Psoas muscle (tissue), 8 donors: ENCODE measurements around the gene LGI4. TPM values are rescaled to one million over a fixed set of nuclear protein-coding genes. Genes with fewer than 3 reads are reported as not detected.

Experiments used
- ATAC-seq, 4 donors: fragments of 200-7000 bp; cut with Tn5 transposase; one replicate each; pipeline ENCODE4 v1.9.1; 2020; ENCODE audit warnings: moderate library complexity in 3 of 4, mild to moderate bottlenecking in 2 of 4
- DNase-seq, 2 donors: peaks; one replicate each; pipeline ENCODE4 v3.0.0-alpha.2; 2020
- H3K27ac ChIP-seq: fragments of 200-600 bp; one replicate; pipeline ENCODE4 v1.8.0; 2022
- H3K27me3 ChIP-seq, 3 donors: fragments of 200-600 bp in 1 of 3; one replicate each; pipeline versions ENCODE4 v1.6.1 to v1.8.0; 2013 to 2022; ENCODE audit warnings: low read length in 2 of 3, mild to moderate bottlenecking in 2 of 3, moderate library complexity in 1 of 3; ENCODE audit not compliant: insufficient read depth in 3 of 3
- H3K36me3 ChIP-seq, 2 donors: fragments of 200-600 bp in 1 of 2; one replicate each; pipeline versions ENCODE4 v1.6.1 to v1.8.0; 2013 to 2022; ENCODE audit warnings: low read depth in 1 of 2, mild to moderate bottlenecking in 1 of 2, moderate library complexity in 1 of 2; ENCODE audit not compliant: insufficient read depth in 1 of 2
- H3K4me1 ChIP-seq: fragments of 200-600 bp; one replicate; pipeline ENCODE4 v1.8.0; 2022
- H3K4me3 ChIP-seq: fragments of 200-600 bp; one replicate; pipeline ENCODE4 v1.8.0; 2022; ENCODE audit warnings: mild to moderate bottlenecking
- H3K9me3 ChIP-seq: fragments of 200-600 bp; one replicate; pipeline ENCODE4 v1.8.0; 2022
- WGBS, 3 donors: extraction: QIAGEN DNeasy Blood & Tissue Kit; methylation state at CpG; one replicate each; pipeline versions ENCODE4 v1.1.6 to v1.1.7; 2013; 5-methylcytosine and 5-hydroxymethylcytosine counted together
- intact Hi-C, 2 donors: fragments of 100-400 bp; cut with DNase I; formaldehyde crosslinking; loops; one replicate each; pipeline versions ENCODE4 v1.11.0 to v1.14.2; 2022
- polyA plus RNA-seq, 3 donors: library from polyadenylated mRNA; stranded (reverse); fragments of 200-250 nt; gene quantifications; one replicate each; pipeline ENCODE4 v1.2.3, GENCODE V29; 2013
- total RNA-seq, 4 donors: library from RNA; stranded (reverse); fragmentation: NEBNext Ultra II Directional in 2 of 4; extraction: Animal tissue kit (Norgen Biotek cat#: 25700) in 2 of 4; gene quantifications; one replicate each; pipeline versions ENCODE4 v1.2.1 to v1.2.4, GENCODE V29; 2021 to 2023
- TF ChIP-seq, protein P1 (sequence below): fragments of 200-600 bp; IDR thresholded peaks from one replicate; pipeline ENCODE4 v1.8.0; 2022; ENCODE audit warnings: antibody characterized with exemption
- donor health status: healthy with polysubstance abuse.
- donor health status: DM: no; HTN: no; CAD: no; lungs with moderate emphysema.
- donor health status: Bipolar disorder and iron deficiency.
- donor health status: healthy.
- donor health status: DM: yes; HTN: yes; CAD: no.
- donor health status: DM: no; HTN: no; CAD: no.
- donor health status: DM: no; HTN: no; CAD: no.
- donor health status: DM: yes; HTN: yes; CAD: no.

LGI4 gene
- total and polyA plus RNA-seq, 7 donors = 3.2 to 22.1 (median 16.2) TPM

DNA sequence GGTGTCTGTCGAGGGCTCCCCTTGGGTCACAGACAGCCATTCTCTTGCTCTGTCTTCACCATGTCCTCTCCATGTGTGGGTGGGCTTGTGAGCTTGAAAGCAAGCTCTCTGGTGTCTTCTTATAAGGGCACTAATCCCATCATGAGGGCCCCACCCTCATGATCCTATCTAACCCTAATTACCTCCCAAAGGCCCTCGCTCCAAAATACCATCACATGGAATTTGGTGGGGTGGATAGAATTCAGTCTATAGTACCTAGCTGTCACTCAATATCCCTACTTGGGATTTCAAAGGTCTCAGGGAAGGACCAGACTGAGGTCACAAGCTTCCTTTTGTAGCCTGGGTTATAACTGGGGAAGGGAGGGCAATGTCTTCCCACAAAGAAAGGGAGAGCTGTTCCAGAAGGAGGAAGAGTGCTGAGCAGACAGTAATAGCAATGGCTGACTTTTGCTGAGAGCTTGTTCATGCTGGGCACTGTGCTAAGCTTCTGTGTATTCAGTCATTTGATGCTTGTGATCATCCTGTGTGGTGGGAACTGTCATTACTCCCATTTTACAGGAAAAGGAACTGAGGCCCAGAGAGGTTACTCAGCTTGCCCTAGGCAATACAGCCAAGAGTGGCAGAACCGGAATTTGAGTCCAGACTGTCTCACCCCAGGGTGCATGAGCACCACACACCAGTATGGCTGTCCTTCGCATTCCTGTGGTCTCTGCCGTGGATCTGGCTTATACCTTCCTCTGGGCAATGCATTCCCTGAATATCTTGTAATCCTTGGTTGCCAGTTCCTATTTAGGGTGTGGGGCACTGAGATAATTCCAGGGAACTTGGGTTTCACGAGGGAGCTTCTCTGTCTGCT, 27.8 kb upstream of the LGI4 start:
- Histone ChIP-seq H3K4me3 (no peak overlapping the region), H3K4me1 (no peaks in the 10 kb centered on the region), H3K36me3 (peaks cover 3 to 20% of the 10 kb centered on the region in 2 donors), H3K27ac (no peak overlapping the region), H3K27me3 (no peaks in the 10 kb centered on the region), H3K9me3 (peaks cover 21% of the 10 kb centered on the region)
- intact Hi-C loops = no loop called here
- ATAC-seq (no peak), DNase-seq (no peak)
- TF ChIP-seq, protein P1, sequence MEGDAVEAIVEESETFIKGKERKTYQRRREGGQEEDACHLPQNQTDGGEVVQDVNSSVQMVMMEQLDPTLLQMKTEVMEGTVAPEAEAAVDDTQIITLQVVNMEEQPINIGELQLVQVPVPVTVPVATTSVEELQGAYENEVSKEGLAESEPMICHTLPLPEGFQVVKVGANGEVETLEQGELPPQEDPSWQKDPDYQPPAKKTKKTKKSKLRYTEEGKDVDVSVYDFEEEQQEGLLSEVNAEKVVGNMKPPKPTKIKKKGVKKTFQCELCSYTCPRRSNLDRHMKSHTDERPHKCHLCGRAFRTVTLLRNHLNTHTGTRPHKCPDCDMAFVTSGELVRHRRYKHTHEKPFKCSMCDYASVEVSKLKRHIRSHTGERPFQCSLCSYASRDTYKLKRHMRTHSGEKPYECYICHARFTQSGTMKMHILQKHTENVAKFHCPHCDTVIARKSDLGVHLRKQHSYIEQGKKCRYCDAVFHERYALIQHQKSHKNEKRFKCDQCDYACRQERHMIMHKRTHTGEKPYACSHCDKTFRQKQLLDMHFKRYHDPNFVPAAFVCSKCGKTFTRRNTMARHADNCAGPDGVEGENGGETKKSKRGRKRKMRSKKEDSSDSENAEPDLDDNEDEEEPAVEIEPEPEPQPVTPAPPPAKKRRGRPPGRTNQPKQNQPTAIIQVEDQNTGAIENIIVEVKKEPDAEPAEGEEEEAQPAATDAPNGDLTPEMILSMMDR = no peak
- WGBS, 3 donors = 69 to 76% (median 72%) methylated on average over 6 of the region's 6 CpGs

DNA sequence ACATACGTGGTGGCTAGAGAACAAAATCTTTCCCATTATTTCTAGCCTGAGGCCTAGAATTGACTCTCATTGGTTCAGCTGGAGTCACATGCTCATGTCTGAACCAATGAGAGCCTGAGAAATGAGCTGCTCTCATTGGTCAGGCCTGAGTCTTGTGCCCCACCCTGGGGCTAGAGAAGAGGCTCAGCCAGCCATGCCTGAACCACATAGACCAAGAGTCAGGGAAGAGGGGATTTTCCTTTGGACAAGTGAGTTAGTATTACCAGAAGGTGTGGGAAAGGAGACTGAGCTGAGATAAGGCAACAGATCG, 26.5 kb upstream of the LGI4 start:
- 81 to 88% (median 84%) methylated on average over 2 of the region's 2 CpGs for WGBS, 3 donors

DNA sequence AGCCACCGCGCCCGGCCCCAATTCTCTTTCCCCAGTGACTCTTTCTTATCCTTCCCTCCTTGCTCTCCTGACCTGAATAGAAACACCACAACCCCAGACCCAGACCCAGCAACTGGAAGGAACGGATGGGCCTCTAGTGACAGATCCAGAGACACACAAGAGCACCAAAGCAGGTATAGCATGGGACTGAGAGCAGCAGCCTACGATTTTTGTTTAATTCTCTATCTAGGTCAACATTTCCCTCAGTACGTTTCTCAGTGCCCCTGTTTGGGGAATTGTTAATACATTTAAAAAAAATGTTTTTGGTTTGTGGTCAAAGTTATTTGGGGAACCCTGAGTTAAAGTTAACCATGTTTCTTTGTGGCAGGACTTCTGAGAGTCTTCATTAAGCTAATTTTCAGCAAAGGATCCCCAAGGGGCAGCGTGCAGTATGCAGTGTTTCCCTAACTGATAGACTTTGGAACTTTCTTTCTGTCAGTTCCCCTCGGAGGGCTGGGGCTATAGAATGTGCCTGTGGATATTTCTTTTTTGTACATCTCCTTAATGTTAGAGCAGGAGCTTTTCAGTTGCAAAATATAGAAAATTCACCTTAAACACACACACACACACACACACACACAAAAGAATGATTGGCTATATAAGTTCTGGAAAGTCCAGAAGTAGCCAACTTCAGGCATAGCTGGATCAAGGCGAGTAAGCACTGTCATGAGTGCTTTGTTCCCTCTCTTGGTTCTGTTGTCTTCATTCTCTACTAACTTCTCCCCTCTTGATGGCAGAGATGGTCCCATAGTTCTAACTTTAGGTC, 26.0 kb upstream of the LGI4 start:
- ATAC-seq = no peak
- WGBS, 3 donors = 83 to 88% (median 86%) methylated on average over 9 of the region's 9 CpGs
- TF ChIP-seq, protein P1 = no peak
- no peak for DNase-seq
- Histone ChIP-seq H3K9me3 (peaks cover 14% of the 10 kb centered on the region), H3K27me3 (peaks cover 0 to 9% (median 2%) of the 10 kb centered on the region in 3 donors), H3K4me3 (no peak overlapping the region), H3K27ac (no peak overlapping the region), H3K36me3 (peaks cover 0 to 15% of the 10 kb centered on the region in 2 donors), H3K4me1 (no peaks in the 10 kb centered on the region)
- intact Hi-C loops = no loop called here

More for the DNA sequence above, 26.5 kb upstream of the LGI4 start:
- no peak overlapping the region for H3K27ac ChIP-seq
- intact Hi-C loops = no loop called here
- peaks cover 18% of the 10 kb centered on the region for H3K9me3 ChIP-seq
- peaks cover 3 to 21% of the 10 kb centered on the region in 2 donors for H3K36me3 ChIP-seq
- peaks cover 0 to 4% (median under 1%) of the 10 kb centered on the region in 3 donors for H3K27me3 ChIP-seq
- H3K4me1 ChIP-seq = no peaks in the 10 kb centered on the region
- TF ChIP-seq, protein P1 = no peak
- ATAC-seq = no peak
- no peak for DNase-seq
- no peak overlapping the region for H3K4me3 ChIP-seq

DNA sequence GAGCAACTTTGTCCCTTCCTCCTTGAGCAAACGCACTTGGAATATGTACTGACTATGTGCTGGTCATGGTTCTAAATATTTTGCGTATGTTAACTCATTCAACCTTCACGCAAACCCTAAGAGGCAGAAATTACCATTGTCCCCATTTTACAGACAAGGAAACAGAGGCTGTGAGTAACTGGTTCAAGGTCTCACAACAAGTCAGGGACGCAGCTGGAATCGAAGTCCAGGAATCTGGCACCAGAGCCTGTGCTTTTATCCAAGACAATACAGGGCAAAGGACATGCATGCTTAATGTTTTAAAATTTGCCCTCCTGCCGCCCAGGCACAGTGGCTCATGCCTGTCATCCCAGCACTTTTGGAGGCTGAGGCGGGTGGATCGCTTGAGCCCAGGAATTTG, 24.7 kb upstream of the LGI4 start:
- Histone ChIP-seq H3K4me1 (no peaks in the 10 kb centered on the region), H3K27ac (no peak overlapping the region), H3K4me3 (no peak overlapping the region), H3K27me3 (peaks cover 0 to 20% (median 9%) of the 10 kb centered on the region in 3 donors), H3K9me3 (peaks cover 12% of the 10 kb centered on the region), H3K36me3 (peaks cover 0 to 14% of the 10 kb centered on the region in 2 donors)
- DNase-seq (no peak), ATAC-seq (no peak)
- TF ChIP-seq, protein P1 = no peak
- intact Hi-C loops = no loop called here
- 62 to 72% (median 68%) methylated on average over 8 of the region's 8 CpGs for WGBS, 3 donors
